T-cell (primary cell): ENCODE results near the gene TSHR. TPM values are rescaled to one million over a fixed set of nuclear protein-coding genes. Genes with fewer than 3 reads are reported as not detected.
A peak's percentile ranks its signal among the peaks of the same experiment; 100 is the strongest.

Experiments used
- ATAC-seq, 4 experiments: fragments of 200-7000 bp in 3 of 4; fragments of 150-1000 bp in 1 of 4; cut with Tn5 transposase; replicated peaks in 1 of 4; 1 replicate in 3 of 4; 2 replicates in 1 of 4; pipeline ENCODE4 v1.10.0; 2021; ENCODE audit warnings: moderate library complexity in 3 of 4, mild to moderate bottlenecking in 2 of 4, moderate number of reproducible peaks in 1 of 4
- CTCF ChIA-PET, 2 donors: fragments of 300-600 bp; sonication (Branson Sonifier 250); formaldehyde crosslinking; loops; one replicate each; lab custom pipeline; 2022; ENCODE audit warnings: antibody characterized with exemption in 2 of 2; lab: Charles Lee
- POLR2A ChIA-PET, 2 donors: fragments of 300-600 bp; sonication (Branson Sonifier 250); formaldehyde crosslinking; loops; one replicate each; lab custom pipeline; 2022; ENCODE audit warnings: antibody characterized with exemption in 2 of 2; lab: Charles Lee
- DNase-seq, 35 experiments: peaks; one replicate each; pipeline versions ENCODE4 v3.0.0 to v3.0.0-alpha.2; 2013 to 2023
- H3K27ac ChIP-seq: one replicate; pipeline ENCODE4 v1.5.1; 2013; ENCODE audit warnings: low read length
- H3K27me3 ChIP-seq, 2 experiments: replicated peaks in 1 of 2; 1 replicate in 1 of 2; 2 replicates in 1 of 2; pipeline versions ENCODE4 v1.6.1 to v1.7.0; 2013; ENCODE audit warnings: low read length in 1 of 2, mixed read lengths in 1 of 2; ENCODE audit not compliant: control insufficient read depth in 2 of 2, insufficient read depth in 2 of 2; ENCODE audit errors: extremely low read depth in 1 of 2
- H3K36me3 ChIP-seq, 2 donors: 1 replicate in 1 of 2; 2 replicates in 1 of 2; pipeline versions ENCODE4 v1.6.1 to v1.7.0; 2013; ENCODE audit warnings: low read length in 1 of 2; ENCODE audit not compliant: control insufficient read depth in 2 of 2, insufficient read depth in 1 of 2; ENCODE audit errors: extremely low read depth in 1 of 2
- H3K4me1 ChIP-seq, 2 experiments: 1 replicate in 1 of 2; 2 replicates in 1 of 2; pipeline versions ENCODE4 v1.6.1 to v1.7.0; 2013; ENCODE audit warnings: low read length in 2 of 2, mixed read lengths in 1 of 2; ENCODE audit not compliant: insufficient read depth in 2 of 2, control insufficient read depth in 1 of 2; ENCODE audit errors: extremely low read depth in 1 of 2
- H3K4me3 ChIP-seq, 2 donors: 1 replicate in 1 of 2; 2 replicates in 1 of 2; pipeline versions ENCODE4 v1.5.1 to v1.7.0; 2013; ENCODE audit warnings: mild to moderate bottlenecking in 2 of 2, low read length in 1 of 2, moderate library complexity in 1 of 2; ENCODE audit not compliant: control insufficient read depth in 1 of 2; ENCODE audit errors: extremely low read depth in 1 of 2
- H3K9me3 ChIP-seq: 2 replicates; pipeline ENCODE4 v1.7.0; 2013
- H3K27ac Mint-ChIP-seq, 2 donors: one replicate each; pipeline ENCODE4 v1.8.0; 2020 to 2021; ENCODE audit warnings: mild to moderate bottlenecking in 2 of 2, mixed read lengths in 2 of 2
- H3K27me3 Mint-ChIP-seq, 2 donors: one replicate each; pipeline ENCODE4 v1.8.0; 2021 to 2022; ENCODE audit warnings: mixed read lengths in 2 of 2
- H3K36me3 Mint-ChIP-seq: one replicate; pipeline ENCODE4 v1.8.0; 2021; ENCODE audit warnings: mixed read lengths
- H3K4me1 Mint-ChIP-seq, 3 donors: one replicate each; pipeline ENCODE4 v1.8.0; 2020 to 2022; ENCODE audit warnings: mixed read lengths in 3 of 3, mild to moderate bottlenecking in 1 of 3
- H3K4me3 Mint-ChIP-seq, 3 donors: one replicate each; pipeline ENCODE4 v1.8.0; 2020 to 2022; ENCODE audit warnings: mild to moderate bottlenecking in 3 of 3, mixed read lengths in 3 of 3, moderate library complexity in 3 of 3
- H3K9me3 Mint-ChIP-seq, 3 donors: one replicate each; pipeline ENCODE4 v1.8.0; 2020 to 2022; ENCODE audit warnings: mixed read lengths in 3 of 3
- WGBS: methylation state at CpG from one replicate; pipeline ENCODE4 v1.1.5; 2013; ENCODE audit warnings: missing lambda C conversion rate; ENCODE audit not compliant: insufficient coverage; 5-methylcytosine and 5-hydroxymethylcytosine counted together
- total RNA-seq, 35 experiments: library from RNA in 6 of 35; stranded (reverse) in 6 of 35; fragments of 120-200 nt in 1 of 35; gene quantifications; one replicate each; pipeline versions ENCODE4 v1.2.1 to v1.2.4 and lab custom pipeline; 2013 to 2026

Gene TSHR
- total RNA-seq, 5 donors from 2014 or later (not counting 1 experiment from before 2014, with no cell fraction given): 0.25 to 1.7 (median 0.86) TPM

DNA sequence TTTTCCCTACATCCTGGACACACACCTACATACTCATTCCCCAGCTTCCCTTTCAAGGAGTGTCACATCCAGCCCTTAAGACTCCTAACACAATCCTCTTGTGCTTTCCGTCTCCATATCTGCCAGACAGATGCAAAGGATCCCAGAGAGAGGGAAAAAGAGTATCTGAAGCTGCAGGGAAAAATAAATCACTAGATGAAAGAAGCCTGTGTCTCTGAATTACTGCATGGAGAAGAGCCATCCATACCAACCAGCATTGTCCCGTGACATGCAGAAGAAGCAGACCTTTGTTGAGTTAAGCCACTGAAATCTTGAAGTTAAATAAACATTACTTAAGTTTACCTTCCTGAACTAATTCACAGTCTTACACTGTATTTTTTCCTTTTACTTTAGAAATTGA, 210.7 kb downstream of the TSHR start:
- H3K9me3 ChIP-seq: no peaks in the 10 kb centered on the region
- Mint-ChIP-seq H3K4me3 (no peak overlapping the region), H3K27me3 (no peaks in the 10 kb centered on the region), H3K4me1 (peaks cover 20 to 25% (median 24%) of the 10 kb centered on the region in 3 donors), H3K36me3 (no peaks in the 10 kb centered on the region), H3K9me3 (no peaks in the 10 kb centered on the region), H3K27ac (no peak overlapping the region)
- H3K4me3 ChIP-seq: no peak overlapping the region
- POLR2A ChIA-PET: interaction anchor here in 1 of 2 donors (0.7 kb wide), 1 partner anchor 36 kb away, joined by 3 read pairs; no protein-coding TSS in a partner anchor
- ATAC-seq (no peak), DNase-seq (no peak)
- no peak overlapping the region for H3K27ac ChIP-seq
- CTCF ChIA-PET: interaction anchor here in 1 of 2 donors (0.6 kb wide), 2 partner anchors 57 to 403 kb away, joined by 3 read pairs; no protein-coding TSS in a partner anchor
- WGBS: 100% methylated on average over 1 of the region's 2 CpGs
- H3K4me1 ChIP-seq: peaks cover 8 to 17% of the 10 kb centered on the region in 2 experiments
- no peaks in the 10 kb centered on the region for H3K27me3 ChIP-seq
- H3K36me3 ChIP-seq: no peaks in the 10 kb centered on the region

DNA sequence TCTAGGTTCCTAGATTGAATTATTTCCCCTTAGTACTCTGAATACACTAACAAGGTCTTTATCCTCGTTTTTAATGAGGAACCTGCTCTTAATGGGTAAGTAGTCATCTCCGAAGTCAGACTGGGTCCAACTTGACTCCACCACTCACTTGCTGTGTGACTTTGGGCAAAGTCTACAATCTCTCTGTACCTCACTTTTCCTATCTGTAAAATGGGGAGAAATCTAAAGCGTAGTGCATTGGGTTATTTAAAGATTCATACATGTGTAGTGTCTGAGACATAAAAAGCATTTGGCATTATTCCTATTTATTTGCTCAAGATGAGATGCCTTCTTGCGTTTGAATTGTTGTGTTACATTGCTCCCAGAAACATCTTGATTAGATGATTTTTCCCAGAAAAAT, 213.8 kb downstream of the TSHR start:
- ATAC-seq (no peak), DNase-seq (no peak)
- no peaks in the 10 kb centered on the region for H3K36me3 ChIP-seq
- CTCF ChIA-PET: interaction anchor here (1.3 to 2.9 kb wide), 5 partner anchors 11 to 183 kb away, joined by 5 to 22 read pairs (median 9); partner anchors contain the start of gene GTF2A1 (in 1 of the 2)
- H3K27me3 ChIP-seq: no peaks in the 10 kb centered on the region
- Mint-ChIP-seq H3K36me3 (no peaks in the 10 kb centered on the region), H3K27me3 (no peaks in the 10 kb centered on the region), H3K9me3 (no peaks in the 10 kb centered on the region), H3K27ac (peak overlapping the region; percentile 93 to 97), H3K4me1 (peaks cover 20 to 27% (median 24%) of the 10 kb centered on the region in 3 donors), H3K4me3 (peak overlapping the region; percentile 85 to 89 (median 88))
- no peaks in the 10 kb centered on the region for H3K9me3 ChIP-seq
- peaks cover 8 to 17% of the 10 kb centered on the region in 2 experiments for H3K4me1 ChIP-seq
- no CpG with 5 or more reads among the region's 4 CpGs for WGBS
- H3K27ac ChIP-seq: peak overlapping the region; percentile 80
- peak overlapping the region in 1 of 2 donors; percentile 85 for H3K4me3 ChIP-seq
- POLR2A ChIA-PET: interaction anchor here (1.3 to 1.9 kb wide), 2 partner anchors 50 kb away, joined by 3 to 13 read pairs; no protein-coding TSS in a partner anchor

GRCh38 chr14:81169711-81170103, 214.3 kb downstream of the TSHR start:
- H3K9me3 Mint-ChIP-seq: no peaks in the 10 kb centered on the region
- peak overlapping the region; percentile 93 to 97 for H3K27ac Mint-ChIP-seq
- DNase-seq (peak in 11 of 35 experiments; percentile 1 to 35 (median 12)), ATAC-seq (peak; percentile 13 to 34 (median 22))
- peaks cover 20 to 27% (median 24%) of the 10 kb centered on the region in 3 donors for H3K4me1 Mint-ChIP-seq
- no CpG with 5 or more reads among the region's 10 CpGs for WGBS
- H3K36me3 Mint-ChIP-seq: no peaks in the 10 kb centered on the region
- no peaks in the 10 kb centered on the region for H3K27me3 Mint-ChIP-seq
- H3K4me3 ChIP-seq: peak overlapping the region; percentile 74 to 85
- H3K4me1 ChIP-seq: peaks cover 8 to 17% of the 10 kb centered on the region in 2 experiments
- H3K9me3 ChIP-seq: no peaks in the 10 kb centered on the region
- H3K36me3 ChIP-seq: no peaks in the 10 kb centered on the region
- peak overlapping the region; percentile 80 for H3K27ac ChIP-seq
- no peaks in the 10 kb centered on the region for H3K27me3 ChIP-seq
- CTCF ChIA-PET: interaction anchor here (0.5 to 2.9 kb wide), 22 partner anchors 8 to 229 kb away, joined by 3 to 22 read pairs (median 4); partner anchors contain the start of genes GTF2A1 (in 1 of the 2) and TSHR (in 1 of the 2)
- H3K4me3 Mint-ChIP-seq: peak overlapping the region; percentile 85 to 89 (median 88)
- POLR2A ChIA-PET: interaction anchor here (0.6 to 1.9 kb wide), 5 partner anchors 49 to 196 kb away, joined by 3 to 13 read pairs (median 3); partner anchors contain the start of gene GTF2A1 (in 1 of the 2)

- Histone ChIP-seq H3K27ac (peak overlapping the region; percentile 80), H3K4me3 (peak overlapping the region; percentile 74 to 85), H3K27me3 (no peaks in the 10 kb centered on the region), H3K9me3 (no peaks in the 10 kb centered on the region), H3K36me3 (no peaks in the 10 kb centered on the region), H3K4me1 (peaks cover 8 to 17% of the 10 kb centered on the region in 2 experiments)
- POLR2A ChIA-PET: interaction anchor here (0.6 to 1.9 kb wide), 5 partner anchors 49 to 197 kb away, joined by 3 to 13 read pairs (median 3); partner anchors contain the start of gene GTF2A1 (in 1 of the 2)
- H3K9me3 Mint-ChIP-seq: no peaks in the 10 kb centered on the region
- ATAC-seq (peak; percentile 98 to 99 (median 98)), DNase-seq (peak; percentile 76 to 92 (median 85))
- CTCF ChIA-PET: interaction anchor here (0.5 to 2.9 kb wide), 24 partner anchors 8 to 229 kb away, joined by 3 to 22 read pairs (median 4); partner anchors contain the start of genes GTF2A1 (in 1 of the 2) and TSHR (in 1 of the 2)
- H3K4me1 Mint-ChIP-seq: peaks cover 20 to 27% (median 24%) of the 10 kb centered on the region in 3 donors
- H3K36me3 Mint-ChIP-seq: no peaks in the 10 kb centered on the region
- H3K27ac Mint-ChIP-seq: peak overlapping the region; percentile 93 to 97
- H3K4me3 Mint-ChIP-seq: peak overlapping the region; percentile 85 to 89 (median 88)
- WGBS: 1% methylated on average over 21 of the region's 28 CpGs
- H3K27me3 Mint-ChIP-seq: no peaks in the 10 kb centered on the region
Observed at GRCh38 chr14:81170104-81170828, 214.8 kb downstream of the TSHR start.

GRCh38 chr14:81170829-81171195, 215.4 kb downstream of the TSHR start:
- H3K27ac ChIP-seq: peak overlapping the region; percentile 80
- Mint-ChIP-seq H3K36me3 (no peaks in the 10 kb centered on the region), H3K9me3 (no peaks in the 10 kb centered on the region), H3K4me1 (peaks cover 20 to 27% (median 24%) of the 10 kb centered on the region in 3 donors), H3K4me3 (peak overlapping the region; percentile 85 to 89 (median 88)), H3K27ac (peak overlapping the region; percentile 93 to 97), H3K27me3 (no peaks in the 10 kb centered on the region)
- no peak for DNase-seq
- ChIA-PET POLR2A (interaction anchor here (1.0 to 1.9 kb wide), 3 partner anchors 21 to 50 kb away, joined by 4 to 13 read pairs (median 9); partner anchors contain the start of gene GTF2A1 (in 1 of the 2)), CTCF (interaction anchor here (0.8 to 2.9 kb wide), 22 partner anchors 8 to 230 kb away, joined by 3 to 22 read pairs (median 3); partner anchors contain the start of gene GTF2A1 (in 1 of the 2))
- peak overlapping the region in 1 of 2 donors; percentile 74 for H3K4me3 ChIP-seq
- H3K9me3 ChIP-seq: no peaks in the 10 kb centered on the region
- ATAC-seq: no peak
- peaks cover 8 to 17% of the 10 kb centered on the region in 2 experiments for H3K4me1 ChIP-seq
- WGBS: 0% methylated on average over 1 of the region's 3 CpGs
- no peaks in the 10 kb centered on the region for H3K36me3 ChIP-seq
- H3K27me3 ChIP-seq: no peaks in the 10 kb centered on the region

- Histone ChIP-seq H3K27ac (no peak overlapping the region), H3K4me3 (no peak overlapping the region), H3K4me1 (peaks cover 10 to 17% of the 10 kb centered on the region in 2 experiments), H3K9me3 (no peaks in the 10 kb centered on the region), H3K36me3 (no peaks in the 10 kb centered on the region), H3K27me3 (no peaks in the 10 kb centered on the region)
- no CpG with 5 or more reads among the region's 2 CpGs for WGBS
- peaks cover 22 to 37% (median 30%) of the 10 kb centered on the region in 3 donors for H3K4me1 Mint-ChIP-seq
- H3K27ac Mint-ChIP-seq: no peak overlapping the region
- H3K9me3 Mint-ChIP-seq: no peaks in the 10 kb centered on the region
- ChIA-PET CTCF (interaction anchor here (0.7 to 1.4 kb wide), 3 partner anchors 9 to 1116 kb away, joined by 3 to 7 read pairs (median 3); no protein-coding TSS in a partner anchor), POLR2A (no interaction called here)
- H3K27me3 Mint-ChIP-seq: no peaks in the 10 kb centered on the region
- no peaks in the 10 kb centered on the region for H3K36me3 Mint-ChIP-seq
- H3K4me3 Mint-ChIP-seq: no peak overlapping the region
- ATAC-seq (no peak), DNase-seq (no peak)
Observed at GRCh38 chr14:81172353-81172752, 216.9 kb downstream of the TSHR start.
